ENCODE results near the gene TBPL1.

Gene TBPL1

GRCh38 chr6:133939778-133940667 is 13.0 kb upstream of the TBPL1 start:
- FAIRE-seq (no peak), DNase-seq (ENCODE audit: insufficient read length, low spot score) (no peak)
- no peak for TF ChIP-seq POLR2A (IDR thresholded peaks at IDR 0.05; ENCODE audit: low read depth, low read length)

GRCh38 chr6:133945158-133945557 is 7.9 kb upstream of the TBPL1 start:
- no peak for FAIRE-seq

GRCh38 chr6:133947302-133947900 is 5.6 kb upstream of the TBPL1 start:
- FAIRE-seq (no peak), DNase-seq (ENCODE audit: insufficient read length, low spot score) (no peak)
- TF ChIP-seq POLR2A (IDR thresholded peaks at IDR 0.05; ENCODE audit: low read depth, low read length) = no peak

More at GRCh38 chr6:133945158-133945557, 7.9 kb upstream of the TBPL1 start:
- no peak for DNase-seq (ENCODE audit: insufficient read length, low spot score)
- TF ChIP-seq POLR2A (IDR thresholded peaks at IDR 0.05; ENCODE audit: low read depth, low read length) = no peak

GRCh38 chr6:133948472-133948871 is 4.6 kb upstream of the TBPL1 start:
- DNase-seq (ENCODE audit: insufficient read length, low spot score) = no peak
- FAIRE-seq = no peak
- no peak for TF ChIP-seq POLR2A (IDR thresholded peaks at IDR 0.05; ENCODE audit: low read depth, low read length)

GRCh38 chr6:133951227-133951626 is 1.8 kb upstream of the TBPL1 start:
- TF ChIP-seq POLR2A (IDR thresholded peaks at IDR 0.05; ENCODE audit: low read depth, low read length) = no peak
- DNase-seq (ENCODE audit: insufficient read length, low spot score) (no peak), FAIRE-seq (no peak)

- no peak for FAIRE-seq
- TF ChIP-seq POLR2A (IDR thresholded peaks at IDR 0.05; ENCODE audit: low read depth, low read length) = peak; percentile 39
- DNase-seq (ENCODE audit: insufficient read length, low spot score) = peak; percentile 15
Observed at GRCh38 chr6:133951881-133952814, 876 bp upstream of the TBPL1 start.

GRCh38 chr6:133953634-133954415 is 801 bp downstream of the TBPL1 start:
- no peak for TF ChIP-seq POLR2A (IDR thresholded peaks at IDR 0.05; ENCODE audit: low read depth, low read length)
- DNase-seq (ENCODE audit: insufficient read length, low spot score) (no peak), FAIRE-seq (no peak)

GRCh38 chr6:133954657-133955576 is 1.9 kb downstream of the TBPL1 start:
- no peak for TF ChIP-seq POLR2A (IDR thresholded peaks at IDR 0.05; ENCODE audit: low read depth, low read length)
- no peak for DNase-seq (ENCODE audit: insufficient read length, low spot score)
- no peak for FAIRE-seq

GRCh38 chr6:133955582-133956415 is 2.8 kb downstream of the TBPL1 start:
- DNase-seq (ENCODE audit: insufficient read length, low spot score) = no peak
- no peak for FAIRE-seq
- no peak for TF ChIP-seq POLR2A (IDR thresholded peaks at IDR 0.05; ENCODE audit: low read depth, low read length)

GRCh38 chr6:133956416-133957049 is 3.5 kb downstream of the TBPL1 start:
- FAIRE-seq = no peak
- DNase-seq (ENCODE audit: insufficient read length, low spot score) = no peak
- TF ChIP-seq POLR2A (IDR thresholded peaks at IDR 0.05; ENCODE audit: low read depth, low read length) = no peak

GRCh38 chr6:133957227-133957626 is 4.2 kb downstream of the TBPL1 start:
- TF ChIP-seq POLR2A (IDR thresholded peaks at IDR 0.05; ENCODE audit: low read depth, low read length) = no peak
- no peak for DNase-seq (ENCODE audit: insufficient read length, low spot score)
- no peak for FAIRE-seq

Data from H54 (cell line).